ENCODE measurements around the gene ELOB. TPM values are rescaled to one million over a fixed set of nuclear protein-coding genes. Genes with fewer than 3 reads are reported as not detected.

The ELOB gene
- polyA plus RNA-seq, 2 donors: 361 to 887 TPM

DNA sequence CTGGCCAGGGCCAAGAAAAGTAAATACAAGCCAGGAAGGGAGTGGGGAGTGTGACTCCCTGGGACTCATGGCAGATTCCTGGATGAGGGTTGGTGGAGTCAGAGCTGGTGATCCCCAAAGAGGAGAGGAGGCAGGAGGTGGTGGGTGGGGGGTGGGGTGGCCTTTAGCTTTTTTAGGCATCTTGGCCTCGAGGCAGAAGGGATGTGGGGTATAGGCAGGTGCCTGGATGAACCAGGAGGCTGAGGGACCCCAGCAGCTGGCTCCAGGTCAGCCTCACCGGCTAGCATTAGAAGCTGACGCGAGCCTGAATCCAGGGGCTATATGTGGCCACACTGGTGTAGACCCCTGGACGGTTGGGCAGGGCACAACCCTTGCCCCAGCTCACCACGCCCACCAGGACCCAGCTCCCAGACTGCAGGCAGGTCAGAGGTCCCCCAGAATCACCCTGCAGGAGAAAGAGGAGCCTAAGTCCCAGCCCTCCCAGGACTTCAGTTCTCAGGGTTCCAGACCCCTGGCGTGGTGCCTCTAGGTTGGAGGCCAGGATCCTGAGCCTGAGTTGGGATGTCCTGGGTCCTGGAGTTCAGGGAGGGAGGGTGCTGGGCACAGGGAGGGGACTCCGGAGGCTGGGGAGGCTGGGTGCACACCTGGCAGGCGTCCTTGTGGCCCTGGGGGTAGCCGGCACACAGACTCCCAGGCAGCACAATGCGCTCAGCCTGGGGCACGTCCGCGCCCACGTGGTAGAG is 7.4 kb upstream of the ELOB start:
- H3K4me1 ChIP-seq (ENCODE audit: control insufficient read depth in 2 of 2, insufficient read depth in 2 of 2, low read length in 1 of 2): peaks cover 5 to 12% of the 10 kb centered on the region in 2 donors
- H3K9me3 ChIP-seq (ENCODE audit: control insufficient read depth in 2 of 2, insufficient read depth in 1 of 2, low read depth in 1 of 2, low read length in 1 of 2): no peaks in the 10 kb centered on the region
- no peak overlapping the region for H3K27ac ChIP-seq (ENCODE audit: low read depth in 2 of 2, low read length in 1 of 2)
- H3K27me3 ChIP-seq (ENCODE audit: control insufficient read depth in 1 of 2, insufficient read depth in 2 of 2, low read length in 2 of 2): no peaks in the 10 kb centered on the region
- H3K36me3 ChIP-seq (ENCODE audit: control insufficient read depth in 2 of 2, insufficient read depth in 2 of 2, low read length in 1 of 2): no peaks in the 10 kb centered on the region
- WGBS, 2 donors: 48 to 53% methylated on average over 15 of the region's 15 CpGs
- H3K4me3 ChIP-seq (ENCODE audit: low read depth in 1 of 2, low read length in 2 of 2): peak overlapping the region in 1 of 2 donors; percentile 30

DNA sequence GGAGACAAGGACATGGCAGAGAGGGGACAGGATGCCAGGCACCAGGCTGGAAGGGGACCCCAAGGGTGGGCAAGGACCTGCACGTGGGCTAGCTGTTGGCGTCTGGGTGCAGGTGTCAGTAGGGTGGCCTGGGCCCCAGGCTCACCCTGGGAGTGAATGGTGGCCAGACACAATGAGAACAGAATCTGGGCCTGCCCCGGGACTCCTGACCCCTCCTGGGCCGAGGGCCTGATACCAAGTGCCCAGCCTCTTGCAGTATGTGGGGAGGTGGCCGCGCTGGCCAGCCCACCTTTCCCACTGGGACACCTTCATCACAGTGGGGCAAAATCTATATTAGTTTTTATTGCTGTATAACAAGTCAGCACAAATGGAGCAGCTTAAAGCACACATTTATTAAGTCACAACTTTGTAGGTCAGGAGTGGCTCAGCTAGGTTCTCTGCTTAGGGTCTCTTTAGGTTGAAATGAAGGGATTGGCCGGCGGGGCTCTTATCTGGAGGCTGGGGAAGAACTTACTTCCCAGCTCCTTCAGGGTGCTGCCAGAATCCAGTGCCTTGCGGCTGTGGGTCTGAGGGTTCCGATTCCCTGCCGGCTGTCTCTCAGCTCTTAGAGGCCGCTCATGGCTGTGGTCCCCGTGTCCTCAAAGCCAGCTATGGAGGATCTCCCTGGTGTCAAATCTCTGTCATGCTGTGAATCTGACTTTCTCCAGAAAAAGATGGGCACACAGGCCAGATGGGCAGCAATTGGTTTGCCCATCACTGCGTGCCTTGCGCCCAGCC is 6.7 kb upstream of the ELOB start:
- no peak overlapping the region for H3K4me3 ChIP-seq (ENCODE audit: low read depth in 1 of 2, low read length in 2 of 2)
- H3K27me3 ChIP-seq (ENCODE audit: control insufficient read depth in 1 of 2, insufficient read depth in 2 of 2, low read length in 2 of 2): no peaks in the 10 kb centered on the region
- H3K4me1 ChIP-seq (ENCODE audit: control insufficient read depth in 2 of 2, insufficient read depth in 2 of 2, low read length in 1 of 2): peaks cover 9 to 13% of the 10 kb centered on the region in 2 donors
- WGBS, 2 donors: 92% methylated on average over 15 of the region's 15 CpGs
- no peaks in the 10 kb centered on the region for H3K9me3 ChIP-seq (ENCODE audit: control insufficient read depth in 2 of 2, insufficient read depth in 1 of 2, low read depth in 1 of 2, low read length in 1 of 2)
- no peaks in the 10 kb centered on the region for H3K36me3 ChIP-seq (ENCODE audit: control insufficient read depth in 2 of 2, insufficient read depth in 2 of 2, low read length in 1 of 2)
- H3K27ac ChIP-seq (ENCODE audit: low read depth in 2 of 2, low read length in 1 of 2): no peak overlapping the region

DNA sequence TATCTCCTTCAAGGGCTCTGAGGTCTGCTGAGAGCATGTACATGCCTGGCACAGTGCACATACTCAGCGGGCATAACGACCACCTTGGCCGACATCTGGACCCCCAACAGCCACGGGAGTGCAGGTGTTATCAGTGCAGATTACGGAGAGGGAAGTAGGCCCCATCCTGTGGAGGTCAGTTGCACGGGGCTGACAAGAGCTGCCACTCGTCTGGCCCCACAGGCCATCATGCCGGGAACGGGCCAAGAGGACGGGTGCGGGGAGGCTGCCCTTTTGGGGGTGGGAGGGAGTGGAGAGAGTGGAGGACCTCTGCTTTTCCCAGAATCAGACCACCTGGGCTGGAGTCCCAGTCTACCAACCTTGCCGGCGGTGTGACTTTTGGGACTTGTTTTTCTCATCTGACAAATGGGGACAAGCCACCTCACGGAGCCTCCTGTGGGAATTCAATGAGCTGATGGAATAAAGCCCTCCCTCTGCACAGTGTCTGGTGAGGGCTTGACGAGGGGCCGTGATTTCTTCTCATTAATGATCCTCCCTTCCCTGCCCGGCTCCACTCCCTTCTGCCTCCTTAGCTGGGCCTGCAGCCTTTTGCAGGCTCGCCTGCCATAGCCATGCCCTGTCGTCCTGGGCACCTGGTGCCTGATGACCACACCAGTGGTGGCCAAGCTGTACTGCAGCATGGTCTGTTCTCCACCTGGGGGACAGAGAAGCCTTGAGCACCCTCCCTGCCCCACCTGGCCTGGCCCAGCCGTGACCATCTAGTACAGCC is 5.7 kb upstream of the ELOB start:
- WGBS, 2 donors: 82 to 86% methylated on average over 20 of the region's 20 CpGs

DNA sequence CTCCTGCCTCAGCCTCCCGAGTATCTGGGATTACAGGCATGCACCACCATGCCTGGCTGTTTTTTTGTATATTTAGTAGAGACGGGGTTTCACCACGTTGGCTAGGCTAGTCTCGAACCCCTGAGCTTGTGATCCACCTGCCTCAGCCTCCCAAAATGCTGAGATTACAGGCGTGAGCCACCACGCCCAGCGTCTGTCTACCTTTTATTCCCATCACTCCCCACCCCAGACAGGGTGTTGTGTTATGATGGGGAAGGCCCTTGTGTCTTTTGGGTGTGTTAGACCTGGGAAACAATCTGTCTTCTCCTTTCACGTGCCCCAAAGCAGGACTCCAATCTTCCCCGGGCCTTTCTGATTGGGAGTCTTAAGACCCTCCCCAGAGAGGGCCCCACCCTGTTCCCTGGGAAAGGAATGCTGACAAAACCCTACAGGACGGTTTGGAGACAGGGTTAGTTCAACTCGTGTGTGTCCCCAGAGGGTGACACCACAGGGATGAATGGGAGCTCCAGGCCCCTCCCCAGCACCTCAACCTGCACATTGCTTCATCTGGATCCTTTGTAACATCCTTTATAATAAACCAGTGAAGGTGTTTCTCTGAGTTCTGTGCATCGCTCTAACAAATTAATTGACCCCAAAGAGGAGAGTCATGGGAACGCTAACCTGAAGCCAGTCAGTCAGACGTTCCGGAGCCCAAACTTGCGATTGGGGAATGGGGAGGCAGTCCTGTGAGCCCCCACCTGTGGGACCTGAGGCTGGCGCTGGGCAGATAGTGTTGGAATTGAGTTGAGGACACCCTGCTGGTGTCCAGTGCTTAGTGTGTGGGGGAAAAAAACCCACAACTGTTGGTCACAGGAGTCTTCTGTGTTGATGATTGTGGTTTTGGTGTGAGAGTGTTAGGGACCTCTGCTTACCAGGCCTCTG is 3.2 kb upstream of the ELOB start:
- Histone ChIP-seq H3K9me3 (ENCODE audit: control insufficient read depth in 2 of 2, insufficient read depth in 1 of 2, low read depth in 1 of 2, low read length in 1 of 2) (no peaks in the 10 kb centered on the region), H3K36me3 (ENCODE audit: control insufficient read depth in 2 of 2, insufficient read depth in 2 of 2, low read length in 1 of 2) (no peaks in the 10 kb centered on the region), H3K27me3 (ENCODE audit: control insufficient read depth in 1 of 2, insufficient read depth in 2 of 2, low read length in 2 of 2) (no peaks in the 10 kb centered on the region), H3K4me3 (ENCODE audit: low read depth in 1 of 2, low read length in 2 of 2) (no peak overlapping the region), H3K4me1 (ENCODE audit: control insufficient read depth in 2 of 2, insufficient read depth in 2 of 2, low read length in 1 of 2) (peaks cover 7 to 9% of the 10 kb centered on the region in 2 donors), H3K27ac (ENCODE audit: low read depth in 2 of 2, low read length in 1 of 2) (no peak overlapping the region)
- WGBS, 2 donors: 64 to 66% methylated on average over 17 of the region's 17 CpGs

More for the DNA sequence above, 5.7 kb upstream of the ELOB start:
- no peak overlapping the region for H3K27ac ChIP-seq (ENCODE audit: low read depth in 2 of 2, low read length in 1 of 2)
- H3K9me3 ChIP-seq (ENCODE audit: control insufficient read depth in 2 of 2, insufficient read depth in 1 of 2, low read depth in 1 of 2, low read length in 1 of 2): no peaks in the 10 kb centered on the region
- H3K27me3 ChIP-seq (ENCODE audit: control insufficient read depth in 1 of 2, insufficient read depth in 2 of 2, low read length in 2 of 2): no peaks in the 10 kb centered on the region
- peaks cover 11 to 19% of the 10 kb centered on the region in 2 donors for H3K4me1 ChIP-seq (ENCODE audit: control insufficient read depth in 2 of 2, insufficient read depth in 2 of 2, low read length in 1 of 2)
- no peak overlapping the region for H3K4me3 ChIP-seq (ENCODE audit: low read depth in 1 of 2, low read length in 2 of 2)
- no peaks in the 10 kb centered on the region for H3K36me3 ChIP-seq (ENCODE audit: control insufficient read depth in 2 of 2, insufficient read depth in 2 of 2, low read length in 1 of 2)

DNA sequence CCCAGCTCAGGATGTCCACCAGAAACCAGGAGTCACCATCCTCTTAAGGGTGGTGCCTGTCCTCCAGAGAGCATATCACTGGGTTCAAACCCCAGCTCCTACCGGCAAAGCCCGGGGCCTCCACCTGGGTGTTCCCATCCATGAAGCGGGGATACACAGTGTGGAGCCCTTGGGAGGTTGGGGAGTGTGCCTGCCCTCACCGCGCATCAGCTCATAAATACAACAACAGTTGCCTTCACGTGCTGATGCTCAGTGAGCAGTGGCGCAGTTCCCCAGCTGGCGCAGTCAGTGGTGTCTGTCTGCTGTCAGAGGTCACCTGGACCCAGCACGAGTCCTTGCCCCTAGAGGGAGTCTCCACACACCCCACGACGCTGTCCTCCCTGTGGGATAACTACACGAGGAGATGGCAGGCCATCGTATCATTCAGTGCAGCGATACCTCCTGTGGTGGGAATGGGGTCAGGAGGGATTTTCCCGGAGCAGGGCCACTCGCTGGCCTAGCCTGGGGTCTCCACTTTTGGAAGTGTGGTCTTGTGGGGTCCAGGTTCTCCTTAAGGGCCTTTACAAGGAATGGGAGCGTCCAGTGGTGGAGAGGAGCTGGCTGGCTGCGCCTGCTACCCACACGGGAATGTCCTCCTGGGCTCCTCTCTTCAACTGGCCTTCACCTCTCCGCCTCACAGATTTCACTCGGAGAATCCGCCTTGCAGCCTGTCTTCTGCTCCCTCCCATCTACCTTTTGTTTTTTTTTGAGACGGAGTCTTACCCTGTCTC is 2.3 kb upstream of the ELOB start:
- Histone ChIP-seq H3K27ac (ENCODE audit: low read depth in 2 of 2, low read length in 1 of 2) (no peak overlapping the region), H3K4me1 (ENCODE audit: control insufficient read depth in 2 of 2, insufficient read depth in 2 of 2, low read length in 1 of 2) (peaks cover 7% of the 10 kb centered on the region in 2 donors), H3K9me3 (ENCODE audit: control insufficient read depth in 2 of 2, insufficient read depth in 1 of 2, low read depth in 1 of 2, low read length in 1 of 2) (no peaks in the 10 kb centered on the region), H3K27me3 (ENCODE audit: control insufficient read depth in 1 of 2, insufficient read depth in 2 of 2, low read length in 2 of 2) (no peaks in the 10 kb centered on the region), H3K36me3 (ENCODE audit: control insufficient read depth in 2 of 2, insufficient read depth in 2 of 2, low read length in 1 of 2) (peaks cover 0 to 3% of the 10 kb centered on the region in 2 donors), H3K4me3 (ENCODE audit: low read depth in 1 of 2, low read length in 2 of 2) (no peak overlapping the region)
- WGBS, 2 donors: 88 to 91% methylated on average over 23 of the region's 23 CpGs

DNA sequence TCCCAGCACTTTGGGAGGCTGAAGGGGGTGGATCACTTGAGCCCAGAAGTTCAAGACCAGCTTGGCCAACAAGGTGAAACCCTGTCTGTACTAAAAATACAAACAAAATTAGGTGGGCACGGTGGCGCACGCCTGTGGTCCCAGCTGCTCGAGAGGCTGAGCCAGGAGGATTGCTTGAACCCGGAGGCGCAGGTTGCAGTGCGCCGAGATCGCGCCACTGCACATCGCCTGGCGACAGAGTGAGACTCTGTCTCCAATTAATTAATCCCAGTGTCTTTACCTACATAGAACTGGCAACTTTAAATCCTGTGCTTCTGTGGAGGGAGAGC is 1.5 kb upstream of the ELOB start:
- Histone ChIP-seq H3K9me3 (ENCODE audit: control insufficient read depth in 2 of 2, insufficient read depth in 1 of 2, low read depth in 1 of 2, low read length in 1 of 2) (no peaks in the 10 kb centered on the region), H3K4me1 (ENCODE audit: control insufficient read depth in 2 of 2, insufficient read depth in 2 of 2, low read length in 1 of 2) (peaks cover 7% of the 10 kb centered on the region in 2 donors), H3K4me3 (ENCODE audit: low read depth in 1 of 2, low read length in 2 of 2) (peak overlapping the region in 1 of 2 donors; percentile 59), H3K27ac (ENCODE audit: low read depth in 2 of 2, low read length in 1 of 2) (peak overlapping the region; percentile 98 to 99), H3K27me3 (ENCODE audit: control insufficient read depth in 1 of 2, insufficient read depth in 2 of 2, low read length in 2 of 2) (no peaks in the 10 kb centered on the region), H3K36me3 (ENCODE audit: control insufficient read depth in 2 of 2, insufficient read depth in 2 of 2, low read length in 1 of 2) (peaks cover 0 to 9% of the 10 kb centered on the region in 2 donors)
- WGBS, 2 donors: 94 to 96% methylated on average over 12 of the region's 12 CpGs

DNA sequence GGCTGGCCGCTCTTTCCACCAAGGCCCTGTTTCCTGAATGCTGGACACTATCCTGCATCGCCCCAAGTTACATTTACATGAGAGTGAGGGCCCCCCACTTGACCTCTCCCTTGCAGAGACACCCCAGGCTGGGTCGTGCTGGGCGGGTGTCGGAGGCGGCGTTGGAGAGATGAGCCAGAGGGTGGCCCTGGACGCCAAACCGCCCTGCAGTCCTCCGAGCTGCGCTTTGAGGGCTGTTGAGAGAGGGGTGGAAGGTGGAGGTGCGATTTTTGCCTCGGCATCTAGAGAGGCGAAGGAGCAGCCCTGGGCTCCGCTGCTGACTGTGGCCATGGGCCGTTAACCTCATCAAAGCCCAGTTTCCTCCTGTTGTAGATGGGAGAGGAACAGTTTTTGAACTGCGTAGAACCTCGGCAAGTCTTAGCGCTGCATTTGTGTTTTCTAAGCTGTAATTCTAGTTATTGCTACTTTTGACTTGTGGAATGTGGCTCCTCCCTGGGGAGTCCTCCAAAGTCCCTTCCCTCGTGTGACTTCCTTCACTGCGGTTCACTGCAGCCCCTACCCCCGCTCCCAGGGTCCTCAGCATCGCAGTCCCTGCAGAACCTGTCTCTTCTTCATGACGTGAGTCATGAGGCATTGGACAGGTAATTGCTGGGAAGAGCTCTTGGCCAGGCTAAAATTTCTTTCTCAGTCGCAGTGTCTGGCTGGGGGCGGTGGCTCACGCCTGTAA is 986 bp upstream of the ELOB start:
- Histone ChIP-seq H3K36me3 (ENCODE audit: control insufficient read depth in 2 of 2, insufficient read depth in 2 of 2, low read length in 1 of 2) (peaks cover 0 to 14% of the 10 kb centered on the region in 2 donors), H3K9me3 (ENCODE audit: control insufficient read depth in 2 of 2, insufficient read depth in 1 of 2, low read depth in 1 of 2, low read length in 1 of 2) (no peaks in the 10 kb centered on the region), H3K4me3 (ENCODE audit: low read depth in 1 of 2, low read length in 2 of 2) (peak overlapping the region; percentile 59 to 79), H3K27me3 (ENCODE audit: control insufficient read depth in 1 of 2, insufficient read depth in 2 of 2, low read length in 2 of 2) (no peaks in the 10 kb centered on the region), H3K27ac (ENCODE audit: low read depth in 2 of 2, low read length in 1 of 2) (peak overlapping the region; percentile 98 to 99), H3K4me1 (ENCODE audit: control insufficient read depth in 2 of 2, insufficient read depth in 2 of 2, low read length in 1 of 2) (peaks cover 7% of the 10 kb centered on the region in 2 donors)
- 8 to 9% methylated on average over 27 of the region's 27 CpGs for WGBS, 2 donors

DNA sequence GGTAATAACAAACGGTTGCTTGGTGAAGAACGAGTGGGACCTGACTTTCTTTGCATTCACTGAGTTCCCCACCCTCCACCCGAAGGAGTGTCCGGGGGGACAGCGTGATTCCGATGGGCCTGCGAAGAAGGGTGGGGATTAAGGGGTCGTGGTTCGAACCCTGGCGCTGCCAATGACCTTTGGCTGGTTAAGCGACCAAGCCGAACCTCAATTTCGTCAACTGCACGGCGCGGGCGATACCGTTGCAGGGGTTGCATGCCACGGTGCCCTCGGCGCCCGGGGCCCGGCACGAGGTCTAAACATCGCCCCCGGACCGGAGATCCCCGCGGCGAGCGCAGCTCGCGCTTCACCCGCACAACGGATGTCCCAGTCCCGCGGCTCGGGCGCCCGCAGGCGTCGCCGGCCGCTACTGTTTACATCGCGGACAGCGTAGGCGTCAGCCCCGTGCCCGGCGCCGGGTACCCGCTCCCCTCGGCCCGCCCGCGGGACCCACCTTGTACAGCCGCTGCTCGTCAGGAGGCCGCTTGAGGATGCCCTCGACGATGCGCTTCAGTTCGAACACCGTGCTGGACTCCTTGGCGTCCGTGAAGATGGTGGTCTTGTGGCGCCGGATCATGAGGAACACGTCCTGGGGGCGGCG is 460 bp downstream of the ELOB start:
- Histone ChIP-seq H3K36me3 (ENCODE audit: control insufficient read depth in 2 of 2, insufficient read depth in 2 of 2, low read length in 1 of 2) (peaks cover 5 to 24% of the 10 kb centered on the region in 2 donors), H3K4me3 (ENCODE audit: low read depth in 1 of 2, low read length in 2 of 2) (peak overlapping the region; percentile 59 to 95), H3K27me3 (ENCODE audit: control insufficient read depth in 1 of 2, insufficient read depth in 2 of 2, low read length in 2 of 2) (no peaks in the 10 kb centered on the region), H3K4me1 (ENCODE audit: control insufficient read depth in 2 of 2, insufficient read depth in 2 of 2, low read length in 1 of 2) (peaks cover 7% of the 10 kb centered on the region in 2 donors), H3K27ac (ENCODE audit: low read depth in 2 of 2, low read length in 1 of 2) (peak overlapping the region; percentile 51 to 99), H3K9me3 (ENCODE audit: control insufficient read depth in 2 of 2, insufficient read depth in 1 of 2, low read depth in 1 of 2, low read length in 1 of 2) (no peaks in the 10 kb centered on the region)
- WGBS, 2 donors: 0% methylated on average over 70 to 72 of the region's 72 CpGs
